GM12872 (cell line): ENCODE results near the gene HOXD10.

Source experiments
- TF ChIP-seq, protein P1 (sequence below): IDR thresholded peaks from 3 replicates; pipeline ENCODE4 v1.5.1; 2011; ENCODE audit warnings: low read depth, mild to moderate bottlenecking, low read length, moderate library complexity; ENCODE audit not compliant: insufficient read depth

HOXD10 gene

DNA sequence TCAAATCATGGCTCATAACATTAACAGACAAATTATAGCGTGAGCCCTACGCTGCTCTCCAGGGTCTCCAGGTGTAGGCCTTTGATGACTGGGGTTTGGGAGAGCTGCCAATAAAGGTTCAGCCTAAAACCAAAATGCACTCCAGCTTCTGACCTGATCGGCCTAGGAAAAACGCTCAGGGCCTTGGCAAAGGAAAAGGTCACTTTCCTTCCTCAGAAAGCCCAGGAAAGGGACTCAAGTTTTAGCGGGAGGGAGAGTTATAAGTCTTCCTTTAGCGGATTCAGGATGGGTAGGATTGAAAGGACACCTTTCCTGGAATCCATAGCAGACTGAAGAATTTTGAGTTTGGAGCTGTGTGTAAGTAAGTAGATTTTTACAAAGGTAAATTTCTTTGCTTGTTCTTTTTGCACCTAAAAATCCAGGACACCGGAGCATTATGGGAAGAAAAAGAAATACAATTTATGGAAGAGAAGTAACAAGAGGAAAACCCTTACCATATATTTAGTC lies 41.6 kb upstream of the HOXD10 start:
- TF ChIP-seq, protein P1, sequence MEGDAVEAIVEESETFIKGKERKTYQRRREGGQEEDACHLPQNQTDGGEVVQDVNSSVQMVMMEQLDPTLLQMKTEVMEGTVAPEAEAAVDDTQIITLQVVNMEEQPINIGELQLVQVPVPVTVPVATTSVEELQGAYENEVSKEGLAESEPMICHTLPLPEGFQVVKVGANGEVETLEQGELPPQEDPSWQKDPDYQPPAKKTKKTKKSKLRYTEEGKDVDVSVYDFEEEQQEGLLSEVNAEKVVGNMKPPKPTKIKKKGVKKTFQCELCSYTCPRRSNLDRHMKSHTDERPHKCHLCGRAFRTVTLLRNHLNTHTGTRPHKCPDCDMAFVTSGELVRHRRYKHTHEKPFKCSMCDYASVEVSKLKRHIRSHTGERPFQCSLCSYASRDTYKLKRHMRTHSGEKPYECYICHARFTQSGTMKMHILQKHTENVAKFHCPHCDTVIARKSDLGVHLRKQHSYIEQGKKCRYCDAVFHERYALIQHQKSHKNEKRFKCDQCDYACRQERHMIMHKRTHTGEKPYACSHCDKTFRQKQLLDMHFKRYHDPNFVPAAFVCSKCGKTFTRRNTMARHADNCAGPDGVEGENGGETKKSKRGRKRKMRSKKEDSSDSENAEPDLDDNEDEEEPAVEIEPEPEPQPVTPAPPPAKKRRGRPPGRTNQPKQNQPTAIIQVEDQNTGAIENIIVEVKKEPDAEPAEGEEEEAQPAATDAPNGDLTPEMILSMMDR, result no peak

DNA sequence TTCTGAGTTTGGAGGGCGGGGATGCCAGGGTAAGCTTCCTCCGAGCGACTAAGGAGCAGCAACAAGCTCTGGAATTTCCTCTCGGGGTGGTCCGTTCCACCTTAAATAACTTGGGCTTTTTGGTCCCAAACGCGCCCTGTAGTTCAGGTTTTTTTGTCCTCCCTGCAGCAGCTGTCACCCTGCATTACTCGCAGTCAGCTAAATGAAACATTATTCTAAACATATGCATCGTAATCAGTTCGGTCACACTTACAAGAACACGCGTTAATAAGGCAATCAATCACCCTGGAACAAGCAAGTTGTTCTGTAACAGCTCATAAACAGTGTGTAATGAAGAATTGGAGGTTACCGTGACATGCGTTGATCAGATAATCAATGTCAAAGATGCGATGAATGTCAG lies 41.1 kb upstream of the HOXD10 start:
- TF ChIP-seq, protein P1, result no peak

DNA sequence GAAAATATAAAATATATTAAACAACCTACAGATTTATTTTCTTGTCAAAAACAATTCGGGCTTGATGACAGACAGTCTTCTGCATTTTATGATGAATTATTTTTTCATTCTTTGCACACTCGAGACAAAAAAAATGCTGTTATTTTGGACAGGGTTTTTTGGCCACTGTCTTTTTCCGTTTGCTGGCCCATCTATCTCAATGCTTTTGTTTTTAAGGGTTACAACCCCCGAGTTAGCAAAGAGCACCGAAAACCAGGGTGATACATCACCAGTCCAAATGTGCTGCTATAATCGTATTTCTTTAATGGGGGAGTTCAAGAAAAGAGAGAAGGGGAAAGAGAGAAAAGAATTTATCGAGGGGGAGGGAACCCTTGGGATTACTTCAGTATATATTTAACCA lies 40.5 kb upstream of the HOXD10 start:
- TF ChIP-seq, protein P1, result no peak

DNA sequence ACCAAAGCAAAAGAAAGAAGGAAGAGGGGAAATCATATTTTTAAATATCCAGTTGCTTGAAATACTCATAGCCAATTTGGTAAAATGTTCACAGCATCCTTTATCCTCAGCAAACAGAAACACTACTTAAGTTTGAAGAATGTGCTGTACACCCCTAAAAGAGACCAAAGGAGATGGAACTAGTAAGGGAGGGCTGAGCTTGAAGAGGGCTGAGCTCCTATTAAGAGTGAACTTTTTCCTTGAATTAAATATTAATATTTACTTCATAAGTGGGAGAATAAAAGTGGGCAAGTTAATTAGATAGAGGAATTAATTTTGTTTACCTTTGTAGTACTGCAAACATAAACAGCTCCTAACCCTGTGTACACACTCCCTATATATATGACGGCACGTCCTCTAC lies 39.8 kb upstream of the HOXD10 start:
- TF ChIP-seq, protein P1, result no peak

DNA sequence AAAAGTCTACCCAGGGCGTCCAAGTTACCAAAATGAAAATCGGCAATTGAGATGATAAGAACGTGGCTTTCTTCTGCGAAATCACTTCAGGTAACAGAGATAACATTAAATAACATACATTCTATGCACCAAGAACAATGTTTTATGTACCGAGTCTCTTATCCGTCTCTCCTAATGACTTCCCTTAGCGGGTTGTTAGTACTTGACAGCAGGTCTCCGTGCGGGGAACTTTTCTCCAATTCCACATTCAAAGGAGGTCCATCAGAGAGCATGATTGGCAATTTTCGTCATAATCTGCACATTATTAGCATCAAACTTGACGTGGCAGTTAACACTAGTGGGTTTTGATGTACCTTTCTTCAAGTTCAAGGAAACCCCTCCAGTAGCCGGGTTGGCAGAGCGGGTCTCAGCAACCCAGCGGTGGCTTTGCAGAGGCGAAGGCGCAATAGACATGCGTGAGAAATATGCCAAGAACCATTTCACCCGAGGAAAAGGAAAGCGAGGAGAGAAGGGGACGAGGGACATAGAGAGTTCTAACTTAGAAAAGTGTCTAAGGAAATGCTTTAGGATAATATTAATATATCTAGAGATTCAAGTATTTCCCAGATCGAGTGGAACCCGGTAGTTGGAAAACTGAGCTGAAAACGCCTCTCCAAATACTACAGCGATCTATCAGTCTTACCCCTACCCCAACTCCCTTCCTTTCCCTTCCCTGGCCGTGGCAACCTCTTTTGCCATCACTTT lies 37.9 kb upstream of the HOXD10 start:
- TF ChIP-seq, protein P1, result no peak

DNA sequence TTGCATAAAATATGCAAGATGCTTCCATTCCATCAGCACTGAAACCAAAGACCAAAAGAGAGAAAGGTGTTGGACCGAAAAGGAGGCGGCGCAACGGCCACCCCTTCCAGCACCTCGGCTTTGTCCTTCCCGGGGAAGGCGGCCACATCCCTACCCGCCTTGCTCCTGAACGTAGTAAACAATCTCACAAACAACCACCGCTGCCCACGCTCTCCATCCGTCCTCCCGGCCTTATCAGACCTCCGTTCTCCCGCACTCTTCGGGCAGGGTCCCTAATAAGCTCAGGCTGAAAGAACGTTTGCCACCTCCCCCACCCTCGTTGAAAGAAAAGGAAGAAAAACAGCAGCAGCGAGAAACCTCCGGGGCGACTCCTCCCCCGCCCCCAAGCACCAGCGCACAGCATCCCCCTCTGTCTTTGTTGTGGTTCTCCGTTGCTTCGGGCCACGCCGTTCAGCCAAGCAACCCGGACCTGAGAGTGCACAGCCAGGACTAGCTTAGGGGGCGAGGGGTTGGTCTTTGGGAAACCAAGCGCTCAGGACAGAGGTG lies 37.2 kb upstream of the HOXD10 start:
- TF ChIP-seq, protein P1, result no peak

DNA sequence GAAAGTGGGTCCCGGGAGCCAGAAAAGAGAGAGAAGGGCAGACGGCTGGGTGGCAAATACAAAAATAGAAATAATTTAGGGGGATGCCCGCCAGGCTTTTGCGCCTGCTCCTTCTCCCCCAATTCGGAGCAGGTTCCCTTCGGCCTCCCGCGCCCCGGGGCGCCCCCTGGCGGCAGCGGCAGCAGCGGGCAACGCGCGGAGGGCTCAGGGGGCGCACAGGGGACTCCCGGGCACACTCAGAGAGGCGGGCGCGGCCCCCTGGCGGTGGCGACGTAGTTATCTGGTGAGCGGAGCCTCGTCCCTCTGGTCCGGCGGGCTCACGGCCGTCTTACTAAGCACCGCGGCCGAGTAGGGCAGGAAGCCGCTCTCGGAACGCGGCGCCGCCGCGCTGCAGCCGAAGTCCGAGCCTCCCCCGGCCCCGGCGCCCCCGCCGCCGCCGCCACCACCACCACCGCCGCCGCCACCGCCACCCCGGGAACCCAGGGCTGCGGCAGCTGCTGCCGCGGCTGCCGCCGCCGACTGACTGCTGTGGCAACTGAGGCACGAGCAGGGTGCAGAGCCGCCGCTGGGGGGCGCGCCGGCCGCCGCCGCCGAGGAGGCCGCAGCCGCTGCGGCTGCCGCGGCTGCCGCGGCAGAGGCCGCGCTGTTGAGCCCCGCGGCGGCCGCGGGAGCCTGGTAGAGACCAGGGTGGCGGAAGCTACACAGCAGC lies 36.6 kb upstream of the HOXD10 start:
- TF ChIP-seq, protein P1, result peak; percentile 45
